Neural crest cell (in vitro differentiated cells): ENCODE results near the gene ALK. TPM values are rescaled to one million over a fixed set of nuclear protein-coding genes. Genes with fewer than 3 reads are reported as not detected.

Source experiments
- DNase-seq: peaks from one replicate; pipeline ENCODE4 v3.0.0; 2021; ENCODE audit warnings: low read depth, mixed read lengths, low spot score
- H3K27ac Mint-ChIP-seq: one replicate; pipeline ENCODE4 v1.8.0; 2021; ENCODE audit warnings: mild to moderate bottlenecking, mixed read lengths; ENCODE audit not compliant: unreplicated experiment
- H3K27me3 Mint-ChIP-seq: 2 replicates; pipeline ENCODE4 v1.8.0; 2021; ENCODE audit warnings: low read depth, mild to moderate bottlenecking, mixed read lengths
- H3K36me3 Mint-ChIP-seq: 2 replicates; pipeline ENCODE4 v1.8.0; 2021; ENCODE audit warnings: low read depth, mild to moderate bottlenecking, mixed read lengths
- H3K4me1 Mint-ChIP-seq: 2 replicates; pipeline ENCODE4 v1.8.0; 2021; ENCODE audit warnings: mixed read lengths
- H3K4me3 Mint-ChIP-seq: one replicate; pipeline ENCODE4 v1.8.0; 2021; ENCODE audit warnings: mild to moderate bottlenecking, mixed read lengths
- H3K9me3 Mint-ChIP-seq: 2 replicates; pipeline ENCODE4 v1.8.0; 2021; ENCODE audit warnings: mixed read lengths
- total RNA-seq: library from RNA; stranded (reverse); gene quantifications from 2 replicates; pipeline ENCODE4 v1.2.1, GENCODE V29; 2021
- TF ChIP-seq, protein P1 (sequence below): fragments of 200-600 bp; sonication (generic); conservative IDR thresholded peaks from 2 replicates; pipeline ENCODE4 v1.5.0; 2021; ENCODE audit warnings: antibody characterized with exemption, mild to moderate bottlenecking

ALK gene
- total RNA-seq, 1 donor from 2014 or later, result 2.0 TPM

DNA sequence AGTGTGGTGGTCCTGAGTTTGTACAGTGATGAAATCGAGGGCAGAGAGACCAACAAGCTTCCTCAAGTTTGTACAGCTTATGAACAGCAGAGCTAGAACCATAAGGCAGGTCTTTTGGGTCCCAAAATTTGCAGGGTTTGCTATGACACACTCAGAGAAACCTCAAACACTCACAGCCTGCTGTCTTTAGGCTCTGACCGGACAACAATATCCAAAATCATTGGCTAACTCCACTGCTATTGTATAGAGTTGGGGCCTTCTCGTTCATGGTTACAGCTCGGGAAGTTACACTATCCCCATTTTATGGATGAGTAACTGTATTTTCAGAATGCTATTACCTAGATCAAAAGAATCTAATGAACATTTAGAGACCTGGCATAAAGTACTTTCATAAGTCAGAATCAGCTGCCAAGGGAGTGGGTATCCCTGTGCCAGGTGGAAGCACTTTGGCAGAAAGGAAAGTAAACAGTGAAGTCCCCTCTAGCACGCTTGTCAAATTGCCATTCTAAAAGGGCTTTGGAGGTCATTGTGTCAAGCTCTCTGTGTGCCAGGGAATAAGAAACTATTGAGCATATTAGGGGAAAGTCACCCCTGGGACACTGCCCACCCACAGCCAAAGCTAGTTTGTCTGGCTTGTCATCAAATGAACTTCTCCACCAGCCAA, 331.8 kb downstream of the ALK start:
- Mint-ChIP-seq H3K4me1 (peaks cover under 1% of the 10 kb centered on the region), H3K36me3 (no peaks in the 10 kb centered on the region), H3K9me3 (no peaks in the 10 kb centered on the region), H3K27me3 (no peaks in the 10 kb centered on the region), H3K4me3 (no peak overlapping the region), H3K27ac (no peak overlapping the region)
- no peak for DNase-seq
- TF ChIP-seq, protein P1, sequence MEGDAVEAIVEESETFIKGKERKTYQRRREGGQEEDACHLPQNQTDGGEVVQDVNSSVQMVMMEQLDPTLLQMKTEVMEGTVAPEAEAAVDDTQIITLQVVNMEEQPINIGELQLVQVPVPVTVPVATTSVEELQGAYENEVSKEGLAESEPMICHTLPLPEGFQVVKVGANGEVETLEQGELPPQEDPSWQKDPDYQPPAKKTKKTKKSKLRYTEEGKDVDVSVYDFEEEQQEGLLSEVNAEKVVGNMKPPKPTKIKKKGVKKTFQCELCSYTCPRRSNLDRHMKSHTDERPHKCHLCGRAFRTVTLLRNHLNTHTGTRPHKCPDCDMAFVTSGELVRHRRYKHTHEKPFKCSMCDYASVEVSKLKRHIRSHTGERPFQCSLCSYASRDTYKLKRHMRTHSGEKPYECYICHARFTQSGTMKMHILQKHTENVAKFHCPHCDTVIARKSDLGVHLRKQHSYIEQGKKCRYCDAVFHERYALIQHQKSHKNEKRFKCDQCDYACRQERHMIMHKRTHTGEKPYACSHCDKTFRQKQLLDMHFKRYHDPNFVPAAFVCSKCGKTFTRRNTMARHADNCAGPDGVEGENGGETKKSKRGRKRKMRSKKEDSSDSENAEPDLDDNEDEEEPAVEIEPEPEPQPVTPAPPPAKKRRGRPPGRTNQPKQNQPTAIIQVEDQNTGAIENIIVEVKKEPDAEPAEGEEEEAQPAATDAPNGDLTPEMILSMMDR, result no peak

DNA sequence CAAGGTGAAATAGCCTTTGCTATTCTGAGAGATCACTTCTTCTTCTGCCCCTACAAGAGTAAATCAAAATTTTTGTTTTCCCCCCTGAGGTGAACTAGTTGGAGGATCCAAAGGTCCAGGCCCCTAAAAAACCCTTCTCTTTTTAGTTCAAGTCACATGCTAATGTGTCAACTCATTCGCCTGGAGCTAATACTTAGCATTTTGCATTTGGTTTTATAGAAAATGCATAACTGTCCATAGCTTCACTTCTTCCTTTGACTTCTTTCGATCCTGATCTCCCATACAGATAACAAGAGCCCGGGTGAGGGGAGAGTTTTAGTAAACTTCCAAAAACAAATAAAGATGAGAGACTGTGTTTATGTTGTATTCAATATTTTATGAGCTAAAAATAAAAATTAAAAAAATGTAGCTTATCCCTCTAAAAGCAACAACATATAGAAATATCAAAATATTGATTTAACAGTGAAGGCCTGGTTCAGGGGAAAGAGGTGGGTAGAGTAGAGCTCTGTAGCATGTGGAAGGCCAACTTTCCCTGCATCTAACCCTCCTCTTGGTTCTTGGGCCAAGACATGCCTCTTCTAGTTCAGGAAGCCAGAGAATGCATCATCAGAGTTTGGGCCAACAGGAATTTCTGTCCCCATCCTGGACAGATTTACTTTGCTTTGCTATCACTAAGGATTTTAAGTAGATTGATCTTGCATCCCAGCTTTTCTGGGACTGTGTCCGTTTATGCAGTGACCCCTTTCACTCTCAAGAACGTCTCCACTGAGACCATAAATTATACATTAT, 333.8 kb downstream of the ALK start:
- H3K9me3 Mint-ChIP-seq, result no peaks in the 10 kb centered on the region
- H3K27ac Mint-ChIP-seq, result no peak overlapping the region
- no peaks in the 10 kb centered on the region for H3K27me3 Mint-ChIP-seq
- TF ChIP-seq, protein P1, result no peak
- no peaks in the 10 kb centered on the region for H3K36me3 Mint-ChIP-seq
- H3K4me1 Mint-ChIP-seq, result peaks cover 7% of the 10 kb centered on the region
- no peak for DNase-seq
- no peak overlapping the region for H3K4me3 Mint-ChIP-seq

DNA sequence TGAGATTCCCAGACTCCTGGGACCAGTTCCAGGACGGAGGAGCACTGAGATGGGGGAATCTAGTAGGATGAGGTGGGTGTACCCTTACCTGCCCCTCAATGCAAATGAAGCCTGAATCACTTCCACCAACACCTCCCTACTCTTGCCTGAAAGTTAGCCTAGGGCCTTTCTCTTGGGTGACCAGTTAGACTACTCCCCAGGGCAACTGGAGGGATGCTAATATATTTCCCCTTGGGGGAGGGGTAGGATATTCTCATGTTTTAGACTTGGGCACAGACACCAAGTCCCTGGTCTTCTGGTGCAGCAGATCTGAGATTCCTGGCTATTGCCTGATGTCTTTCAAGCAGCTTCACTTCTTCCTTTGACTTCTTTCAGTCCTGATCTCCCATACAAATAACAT, 334.5 kb downstream of the ALK start:
- no peak overlapping the region for H3K27ac Mint-ChIP-seq

GRCh38 chr2:29583548-29584156, 337.7 kb downstream of the ALK start:
- H3K4me1 Mint-ChIP-seq, result peaks cover 7% of the 10 kb centered on the region

More for the DNA sequence above, 334.5 kb downstream of the ALK start:
- TF ChIP-seq, protein P1, result no peak
- Mint-ChIP-seq H3K4me3 (no peak overlapping the region), H3K36me3 (no peaks in the 10 kb centered on the region), H3K9me3 (no peaks in the 10 kb centered on the region), H3K4me1 (peaks cover 7% of the 10 kb centered on the region), H3K27me3 (no peaks in the 10 kb centered on the region)
- no peak for DNase-seq

GRCh38 chr2:29583104-29583503, 338.3 kb downstream of the ALK start:
- Mint-ChIP-seq H3K27me3 (no peaks in the 10 kb centered on the region), H3K4me1 (peaks cover 7% of the 10 kb centered on the region), H3K36me3 (no peaks in the 10 kb centered on the region), H3K27ac (no peak overlapping the region), H3K4me3 (no peak overlapping the region), H3K9me3 (no peaks in the 10 kb centered on the region)
- DNase-seq, result no peak
- TF ChIP-seq, protein P1, result no peak

More at GRCh38 chr2:29583548-29584156, 337.7 kb downstream of the ALK start:
- TF ChIP-seq, protein P1, result no peak
- no peak overlapping the region for H3K4me3 Mint-ChIP-seq
- no peaks in the 10 kb centered on the region for H3K36me3 Mint-ChIP-seq
- no peaks in the 10 kb centered on the region for H3K9me3 Mint-ChIP-seq
- no peaks in the 10 kb centered on the region for H3K27me3 Mint-ChIP-seq
- H3K27ac Mint-ChIP-seq, result no peak overlapping the region
- no peak for DNase-seq
